GM18508 (cell line): ENCODE data around the gene ABCA2.
"Not testable (repeated sequence)": the region's sequence is repeated elsewhere in the genome, so short reads cannot be mapped to it uniquely, and the experiment has no call there.

Source experiments
- ATAC-seq: cut with Tn5 transposase; IDR thresholded peaks from one replicate; pipeline ENCODE4 v1.9.1; 2021; ENCODE audit warnings: moderate number of reproducible peaks; ENCODE audit not compliant: insufficient read depth, unreplicated experiment

ABCA2 gene

GRCh38 chr9:137064027-137064879 lies 36.2 kb upstream of the ABCA2 start:
- no peak for ATAC-seq

- no peak for ATAC-seq
Observed at GRCh38 chr9:137063311-137064026, 35.4 kb upstream of the ABCA2 start.

- ATAC-seq: not testable (repeated sequence)
Observed at GRCh38 chr9:137062798-137063197, 34.8 kb upstream of the ABCA2 start.

GRCh38 chr9:137062384-137062783 lies 34.3 kb upstream of the ABCA2 start:
- ATAC-seq: no peak

GRCh38 chr9:137058521-137059234 lies 30.6 kb upstream of the ABCA2 start:
- ATAC-seq: no peak

GRCh38 chr9:137057545-137057944 lies 29.5 kb upstream of the ABCA2 start:
- ATAC-seq: no peak

- no peak for ATAC-seq
Observed at GRCh38 chr9:137056739-137057415, 28.8 kb upstream of the ABCA2 start.

GRCh38 chr9:137055385-137056364 lies 27.6 kb upstream of the ABCA2 start:
- ATAC-seq: no peak

GRCh38 chr9:137054932-137055384 lies 26.9 kb upstream of the ABCA2 start:
- no peak for ATAC-seq

GRCh38 chr9:137053944-137054931 lies 26.2 kb upstream of the ABCA2 start, which contains the start of gene ENTPD2:
Gene ENTPD2 (minus strand): TSS chr9:137054061. CDS start chr9:137053997, 64 bp downstream.
- ATAC-seq: no peak

GRCh38 chr9:137052998-137053943 lies 25.2 kb upstream of the ABCA2 start:
- no peak for ATAC-seq

- no peak for ATAC-seq
Observed at GRCh38 chr9:137052293-137052692, 24.3 kb upstream of the ABCA2 start.

GRCh38 chr9:137051145-137051724 lies 23.2 kb upstream of the ABCA2 start:
- no peak for ATAC-seq

GRCh38 chr9:137050570-137050969 lies 22.5 kb upstream of the ABCA2 start:
- no peak for ATAC-seq

GRCh38 chr9:137049544-137050449 lies 21.8 kb upstream of the ABCA2 start:
- no peak for ATAC-seq
